PC-9 (cell line): ENCODE measurements around the gene MPZL1. TPM values are rescaled to one million over a fixed set of nuclear protein-coding genes. Genes with fewer than 3 reads are reported as not detected.

Experiments
- BruUV-seq: library from RNA; stranded (reverse); fragments of 400-500 nt; replicated peaks from 2 replicates; lab custom pipeline; 2021; lab: Mats Ljungman, UMichigan
- CTCF ChIA-PET: fragments of 300-600 bp; sonication (Branson Sonifier 250); formaldehyde crosslinking; loops from one replicate; lab custom pipeline; 2022; ENCODE audit warnings: antibody characterized with exemption; lab: Charles Lee
- POLR2A ChIA-PET: fragments of 300-600 bp; sonication (Branson Sonifier 250); formaldehyde crosslinking; loops from one replicate; lab custom pipeline; 2022; ENCODE audit warnings: antibody characterized with exemption; ENCODE audit not compliant: unreplicated experiment; lab: Charles Lee
- DNase-seq, 2 experiments: peaks; one replicate each; pipeline versions ENCODE4 v3.0.0 to v3.0.0-alpha.2; 2015 to 2022; ENCODE audit warnings: mixed read lengths in 1 of 2
- H2AFZ ChIP-seq: fragments of 200-600 bp; sonication (generic); 2 replicates; pipeline ENCODE4 v1.8.1; 2017; ENCODE audit warnings: antibody characterized with exemption
- H3F3A ChIP-seq: fragments of 200-600 bp; sonication (generic); 2 replicates; pipeline ENCODE4 v1.8.1; 2017; ENCODE audit warnings: antibody characterized with exemption, mild to moderate bottlenecking, low read depth; ENCODE audit not compliant: insufficient read depth
- H3K27ac ChIP-seq: fragments of 200-600 bp; sonication (generic); 2 replicates; pipeline ENCODE4 v1.6.1; 2016; ENCODE audit warnings: mixed run types
- H3K27me3 ChIP-seq: fragments of 200-600 bp; sonication (generic); 2 replicates; pipeline ENCODE4 v1.6.1; 2016; ENCODE audit warnings: low read depth, mixed run types; ENCODE audit not compliant: insufficient read depth
- H3K36me3 ChIP-seq: fragments of 200-600 bp; sonication (generic); 2 replicates; pipeline ENCODE4 v1.6.1; 2016; ENCODE audit warnings: low read depth, mixed run types
- H3K4me1 ChIP-seq: fragments of 200-600 bp; sonication (generic); replicated peaks from 2 replicates; pipeline ENCODE4 v1.6.1; 2016; ENCODE audit warnings: mixed run types; ENCODE audit not compliant: insufficient read depth
- H3K4me2 ChIP-seq: fragments of 200-600 bp; sonication (generic); 2 replicates; pipeline ENCODE4 v1.6.1; 2017; ENCODE audit warnings: mixed run types
- H3K4me3 ChIP-seq: fragments of 200-600 bp; sonication (generic); 2 replicates; pipeline ENCODE4 v1.6.1; 2016; ENCODE audit warnings: mixed run types
- H3K79me2 ChIP-seq: fragments of 200-600 bp; sonication (generic); 2 replicates; pipeline ENCODE4 v1.6.1; 2017; ENCODE audit warnings: low read depth, mixed run types
- H3K9me2 ChIP-seq: fragments of 200-600 bp; sonication (generic); 2 replicates; pipeline ENCODE4 v1.8.1; 2017; ENCODE audit warnings: mild to moderate bottlenecking; ENCODE audit not compliant: insufficient read depth
- H3K9me3 ChIP-seq: fragments of 200-600 bp; sonication (generic); 2 replicates; pipeline ENCODE4 v1.8.1; 2016; ENCODE audit warnings: low read depth; ENCODE audit not compliant: insufficient read depth
- H4K20me1 ChIP-seq: fragments of 200-600 bp; sonication (generic); 2 replicates; pipeline ENCODE4 v1.8.1; 2017; ENCODE audit not compliant: insufficient read depth
- CTCF ChIP-seq: fragments of 200-600 bp; sonication (generic); conservative IDR thresholded peaks from 2 replicates; pipeline ENCODE4 v1.6.1; 2017; ENCODE audit warnings: mixed run types, antibody characterized with exemption, mild to moderate bottlenecking, moderate library complexity
- EZH2 ChIP-seq: fragments of 200-600 bp; sonication (generic); IDR thresholded peaks from 2 replicates; pipeline ENCODE4 v1.8.0; 2017; ENCODE audit warnings: antibody characterized with exemption, low read depth
- intact Hi-C: fragments of 100-400 bp; cut with micrococcal nuclease; formaldehyde crosslinking; loops from one replicate; pipeline ENCODE4 v1.10.0; 2022; ENCODE audit not compliant: unreplicated experiment
- total RNA-seq: library from RNA; stranded (reverse); gene quantifications from 2 replicates; pipeline ENCODE4 v1.2.3, GENCODE V29; 2021

The MPZL1 gene
- total RNA-seq, 1 experiment from 2014 or later: 80.3 TPM

- Histone ChIP-seq H3K9me2 (no peaks in the 10 kb centered on the region), H3K4me3 (no peak overlapping the region), H4K20me1 (no peaks in the 10 kb centered on the region), H2AFZ (no peak overlapping the region), H3F3A (no peaks in the 10 kb centered on the region), H3K9me3 (no peaks in the 10 kb centered on the region), H3K4me2 (no peak overlapping the region), H3K4me1 (peaks cover 6% of the 10 kb centered on the region; the same call in 1 of the 2 replicates), H3K27me3 (no peaks in the 10 kb centered on the region), H3K79me2 (peaks cover 76% of the 10 kb centered on the region), H3K27ac (no peak overlapping the region), H3K36me3 (no peaks in the 10 kb centered on the region)
- ChIA-PET POLR2A (no interaction called here), CTCF (no interaction called here)
- TF ChIP-seq CTCF: no peak
- no TSS peak for BruUV-seq
- intact Hi-C loops: no loop called here
- no peak for DNase-seq
Observed at GRCh38 chr1:167750641-167751040, 28.9 kb downstream of the MPZL1 start.

GRCh38 chr1:167751676-167752075 is 29.9 kb downstream of the MPZL1 start:
- H2AFZ ChIP-seq: no peak overlapping the region
- no peaks in the 10 kb centered on the region for H3K9me3 ChIP-seq
- no peaks in the 10 kb centered on the region for H3K36me3 ChIP-seq
- no TSS peak for BruUV-seq
- DNase-seq: no peak
- CTCF ChIA-PET: no interaction called here
- no peaks in the 10 kb centered on the region for H3K9me2 ChIP-seq
- H3K27me3 ChIP-seq: no peaks in the 10 kb centered on the region
- peaks cover 6% of the 10 kb centered on the region; the same call in 1 of the 2 replicates for H3K4me1 ChIP-seq
- no peaks in the 10 kb centered on the region for H4K20me1 ChIP-seq
- POLR2A ChIA-PET: no interaction called here
- TF ChIP-seq EZH2 (no peak), CTCF (no peak)
- intact Hi-C loops: no loop called here
- H3K4me2 ChIP-seq: no peak overlapping the region
- no peak overlapping the region for H3K4me3 ChIP-seq
- H3K27ac ChIP-seq: no peak overlapping the region
- H3F3A ChIP-seq: no peaks in the 10 kb centered on the region
- peaks cover 72% of the 10 kb centered on the region for H3K79me2 ChIP-seq

- H3K27me3 ChIP-seq: no peaks in the 10 kb centered on the region
- H3K79me2 ChIP-seq: peaks cover 66% of the 10 kb centered on the region
- TF ChIP-seq CTCF (no peak), EZH2 (no peak)
- ChIA-PET POLR2A (no interaction called here), CTCF (interaction anchor here (0.6 kb wide), 1 partner anchor 100 kb away, joined by 4 read pairs; no protein-coding TSS in a partner anchor)
- intact Hi-C loops: no loop called here
- no peaks in the 10 kb centered on the region for H3F3A ChIP-seq
- H3K9me3 ChIP-seq: no peaks in the 10 kb centered on the region
- H3K4me2 ChIP-seq: no peak overlapping the region
- H2AFZ ChIP-seq: no peak overlapping the region
- no peak for DNase-seq
- BruUV-seq: no TSS peak
- no peaks in the 10 kb centered on the region for H3K36me3 ChIP-seq
- H3K27ac ChIP-seq: no peak overlapping the region
- H3K4me3 ChIP-seq: no peak overlapping the region
- H3K4me1 ChIP-seq: peaks cover 6% of the 10 kb centered on the region; the same call in 1 of the 2 replicates
- H4K20me1 ChIP-seq: no peaks in the 10 kb centered on the region
- H3K9me2 ChIP-seq: no peaks in the 10 kb centered on the region
Observed at GRCh38 chr1:167752219-167752985, 30.6 kb downstream of the MPZL1 start.
